Adipose tissue (tissue), 3 donors: ENCODE measurements around the gene ATP8B4. TPM values are rescaled to one million over a fixed set of nuclear protein-coding genes. Genes with fewer than 3 reads are reported as not detected.
"Not testable (repeated sequence)": the region's sequence is repeated elsewhere in the genome, so short reads cannot be mapped to it uniquely, and the experiment has no call there.

ENCODE experiments used
- H3K27ac ChIP-seq: one replicate; pipeline ENCODE4 v1.5.1; 2013; ENCODE audit warnings: low read depth, low read length
- WGBS, 3 donors: extraction: QIAGEN DNeasy Blood & Tissue Kit; methylation state at CpG; one replicate each; pipeline ENCODE4 v1.1.7; 2013; 5-methylcytosine and 5-hydroxymethylcytosine counted together
- polyA plus RNA-seq, 3 donors: library from polyadenylated mRNA; stranded (reverse); fragments of 200-250 nt; gene quantifications; one replicate each; pipeline ENCODE4 v1.2.3, GENCODE V29; 2013
- donor health status: healthy with polysubstance abuse.
- donor health status: Bipolar disorder and iron deficiency.
- donor health status: healthy.

The ATP8B4 gene
- polyA plus RNA-seq, 3 donors: 0.90 to 7.3 (median 5.5) TPM

GRCh38 chr15:50144341-50145120 is 25.5 kb upstream of the ATP8B4 start:
- H3K27ac ChIP-seq: no peak overlapping the region
- WGBS, 3 donors: 54 to 73% (median 63%) methylated on average over 6 of the region's 6 CpGs

GRCh38 chr15:50143255-50143860 is 24.3 kb upstream of the ATP8B4 start:
- no peak overlapping the region for H3K27ac ChIP-seq
- 87 to 94% (median 89%) methylated on average over 2 of the region's 2 CpGs for WGBS, 3 donors

GRCh38 chr15:50141856-50142255 is 22.8 kb upstream of the ATP8B4 start:
- 84 to 88% (median 86%) methylated on average over 5 of the region's 5 CpGs for WGBS, 3 donors
- H3K27ac ChIP-seq: no peak overlapping the region

GRCh38 chr15:50140983-50141382 is 21.9 kb upstream of the ATP8B4 start:
- H3K27ac ChIP-seq: no peak overlapping the region
- WGBS, 3 donors: 46 to 75% (median 54%) methylated on average over 3 of the region's 3 CpGs

GRCh38 chr15:50140098-50140497 is 21.1 kb upstream of the ATP8B4 start:
- 0% methylated on average over 1 of the region's 1 CpG for WGBS, 3 donors
- H3K27ac ChIP-seq: no peak overlapping the region

GRCh38 chr15:50138391-50138790 is 19.4 kb upstream of the ATP8B4 start:
- H3K27ac ChIP-seq: no peak overlapping the region

GRCh38 chr15:50137893-50138292 is 18.9 kb upstream of the ATP8B4 start:
- H3K27ac ChIP-seq: no peak overlapping the region
- WGBS, 3 donors: 82 to 95% (median 93%) methylated on average over 2 of the region's 2 CpGs

- WGBS, 3 donors: 87 to 89% (median 88%) methylated on average over 7 of the region's 7 CpGs
- no peak overlapping the region for H3K27ac ChIP-seq
Observed at GRCh38 chr15:50137330-50137761, 18.3 kb upstream of the ATP8B4 start.

GRCh38 chr15:50135031-50135551 is 16.1 kb upstream of the ATP8B4 start:
- WGBS, 3 donors: 66 to 76% (median 74%) methylated on average over 5 of the region's 5 CpGs
- H3K27ac ChIP-seq: no peak overlapping the region

- WGBS, 3 donors: 11 to 33% (median 14%) methylated on average over 2 of the region's 2 CpGs
- no peak overlapping the region for H3K27ac ChIP-seq
Observed at GRCh38 chr15:50134524-50135024, 15.5 kb upstream of the ATP8B4 start.

- WGBS, 3 donors: 58 to 92% (median 67%) methylated on average over 3 of the region's 3 CpGs
- not testable (repeated sequence) for H3K27ac ChIP-seq
Observed at GRCh38 chr15:50132251-50132984, 13.4 kb upstream of the ATP8B4 start.

GRCh38 chr15:50131617-50132016 is 12.6 kb upstream of the ATP8B4 start:
- WGBS, 3 donors: 89 to 96% (median 91%) methylated on average over 1 of the region's 1 CpG

GRCh38 chr15:50128266-50128665 is 9.2 kb upstream of the ATP8B4 start:
- H3K27ac ChIP-seq: no peak overlapping the region

More at GRCh38 chr15:50131617-50132016, 12.6 kb upstream of the ATP8B4 start:
- H3K27ac ChIP-seq: no peak overlapping the region

- H3K27ac ChIP-seq: no peak overlapping the region
- 84 to 93% (median 89%) methylated on average over 4 of the region's 4 CpGs for WGBS, 3 donors
Observed at GRCh38 chr15:50127255-50127777, 8.3 kb upstream of the ATP8B4 start.

GRCh38 chr15:50126072-50126471 is 7.0 kb upstream of the ATP8B4 start:
- 62 to 82% (median 81%) methylated on average over 4 of the region's 4 CpGs for WGBS, 3 donors
- no peak overlapping the region for H3K27ac ChIP-seq

GRCh38 chr15:50124631-50125030 is 5.6 kb upstream of the ATP8B4 start:
- no peak overlapping the region for H3K27ac ChIP-seq

GRCh38 chr15:50123861-50124557 is 5.0 kb upstream of the ATP8B4 start:
- H3K27ac ChIP-seq: no peak overlapping the region
- 68 to 74% (median 68%) methylated on average over 4 of the region's 4 CpGs for WGBS, 3 donors

- H3K27ac ChIP-seq: no peak overlapping the region
Observed at GRCh38 chr15:50120729-50121128, 1.7 kb upstream of the ATP8B4 start.
